Cardiac septum (tissue), 1 donor: ENCODE data around the gene FARP2. TPM values are rescaled to one million over a fixed set of nuclear protein-coding genes. Genes with fewer than 3 reads are reported as not detected.
"Not testable (repeated sequence)": the region's sequence is repeated elsewhere in the genome, so short reads cannot be mapped to it uniquely, and the experiment has no call there.

Source experiments
- DNase-seq: peaks from one replicate; pipeline ENCODE4 v3.0.0-alpha.2; 2020; ENCODE audit warnings: low spot score
- intact Hi-C: fragments of 100-400 bp; cut with DNase I; formaldehyde crosslinking; loops from one replicate; pipeline ENCODE4 v1.14.0; 2022
- total RNA-seq: library from RNA; stranded (reverse); fragmentation: NEBNext Ultra II Directional; extraction: Animal tissue kit (Norgen Biotek cat#: 25700); gene quantifications from one replicate; pipeline ENCODE4 v1.2.1, GENCODE V29; 2021
- donor health status: DM: no; HTN: no; CAD: no.

Gene FARP2
- total RNA-seq, 1 donor from 2014 or later = 24.4 TPM

GRCh38 chr2:241437179-241437578 is 81.1 kb downstream of the FARP2 start:
- intact Hi-C loops = no loop called here
- no peak for DNase-seq

- DNase-seq = no peak
- intact Hi-C loops = no loop called here
Observed at GRCh38 chr2:241441492-241441891, 85.4 kb downstream of the FARP2 start.

GRCh38 chr2:241443486-241444223 is 87.6 kb downstream of the FARP2 start:
- intact Hi-C loops = no loop called here
- peak; percentile 83 for DNase-seq

- DNase-seq = no peak
- intact Hi-C loops = no loop called here
Observed at GRCh38 chr2:241445426-241445825, 89.3 kb downstream of the FARP2 start.

- intact Hi-C loops, DNase-seq: not testable (repeated sequence)
Observed at GRCh38 chr2:241450092-241450491, 94.0 kb downstream of the FARP2 start.

- intact Hi-C loops = no loop called here
- no peak for DNase-seq
Observed at GRCh38 chr2:241451840-241452506, 95.9 kb downstream of the FARP2 start.

- intact Hi-C loops, DNase-seq: not testable (repeated sequence)
Observed at GRCh38 chr2:241453919-241454318, 97.8 kb downstream of the FARP2 start.

GRCh38 chr2:241454837-241455485 is 98.9 kb downstream of the FARP2 start:
- intact Hi-C loops = no loop called here
- DNase-seq = no peak

GRCh38 chr2:241456546-241456945 is 100.5 kb downstream of the FARP2 start:
- intact Hi-C loops = no loop called here
- DNase-seq = no peak

- DNase-seq = no peak
- intact Hi-C loops = no loop called here
Observed at GRCh38 chr2:241458687-241459086, 102.6 kb downstream of the FARP2 start.

- DNase-seq = no peak
- intact Hi-C loops = no loop called here
Observed at GRCh38 chr2:241459520-241459919, 103.4 kb downstream of the FARP2 start.

GRCh38 chr2:241460631-241461030 is 104.5 kb downstream of the FARP2 start:
- intact Hi-C loops = no loop called here
- no peak for DNase-seq

GRCh38 chr2:241461693-241462677 is 105.9 kb downstream of the FARP2 start:
- intact Hi-C loops = no loop called here
- no peak for DNase-seq

- intact Hi-C loops = no loop called here
Observed at GRCh38 chr2:241463276-241464135, 107.4 kb downstream of the FARP2 start.

GRCh38 chr2:241465543-241465942 is 109.5 kb downstream of the FARP2 start:
- DNase-seq = no peak
- intact Hi-C loops = no loop called here

More at GRCh38 chr2:241463276-241464135, 107.4 kb downstream of the FARP2 start:
- DNase-seq = no peak

GRCh38 chr2:241466230-241466629 is 110.1 kb downstream of the FARP2 start:
- no peak for DNase-seq
- intact Hi-C loops = no loop called here

GRCh38 chr2:241467777-241468475 is 111.8 kb downstream of the FARP2 start:
- DNase-seq = no peak
- intact Hi-C loops = no loop called here

GRCh38 chr2:241468476-241468781 is 112.3 kb downstream of the FARP2 start:
- intact Hi-C loops = no loop called here
- no peak for DNase-seq
